HK-2 (cell line): Measurements from ENCODE around the gene CDHR2.

Experiments used
- DNase-seq: peaks from one replicate; pipeline ENCODE4 v3.0.0-alpha.2; 2018; ENCODE audit not compliant: unreplicated experiment

CDHR2 gene, protein sequence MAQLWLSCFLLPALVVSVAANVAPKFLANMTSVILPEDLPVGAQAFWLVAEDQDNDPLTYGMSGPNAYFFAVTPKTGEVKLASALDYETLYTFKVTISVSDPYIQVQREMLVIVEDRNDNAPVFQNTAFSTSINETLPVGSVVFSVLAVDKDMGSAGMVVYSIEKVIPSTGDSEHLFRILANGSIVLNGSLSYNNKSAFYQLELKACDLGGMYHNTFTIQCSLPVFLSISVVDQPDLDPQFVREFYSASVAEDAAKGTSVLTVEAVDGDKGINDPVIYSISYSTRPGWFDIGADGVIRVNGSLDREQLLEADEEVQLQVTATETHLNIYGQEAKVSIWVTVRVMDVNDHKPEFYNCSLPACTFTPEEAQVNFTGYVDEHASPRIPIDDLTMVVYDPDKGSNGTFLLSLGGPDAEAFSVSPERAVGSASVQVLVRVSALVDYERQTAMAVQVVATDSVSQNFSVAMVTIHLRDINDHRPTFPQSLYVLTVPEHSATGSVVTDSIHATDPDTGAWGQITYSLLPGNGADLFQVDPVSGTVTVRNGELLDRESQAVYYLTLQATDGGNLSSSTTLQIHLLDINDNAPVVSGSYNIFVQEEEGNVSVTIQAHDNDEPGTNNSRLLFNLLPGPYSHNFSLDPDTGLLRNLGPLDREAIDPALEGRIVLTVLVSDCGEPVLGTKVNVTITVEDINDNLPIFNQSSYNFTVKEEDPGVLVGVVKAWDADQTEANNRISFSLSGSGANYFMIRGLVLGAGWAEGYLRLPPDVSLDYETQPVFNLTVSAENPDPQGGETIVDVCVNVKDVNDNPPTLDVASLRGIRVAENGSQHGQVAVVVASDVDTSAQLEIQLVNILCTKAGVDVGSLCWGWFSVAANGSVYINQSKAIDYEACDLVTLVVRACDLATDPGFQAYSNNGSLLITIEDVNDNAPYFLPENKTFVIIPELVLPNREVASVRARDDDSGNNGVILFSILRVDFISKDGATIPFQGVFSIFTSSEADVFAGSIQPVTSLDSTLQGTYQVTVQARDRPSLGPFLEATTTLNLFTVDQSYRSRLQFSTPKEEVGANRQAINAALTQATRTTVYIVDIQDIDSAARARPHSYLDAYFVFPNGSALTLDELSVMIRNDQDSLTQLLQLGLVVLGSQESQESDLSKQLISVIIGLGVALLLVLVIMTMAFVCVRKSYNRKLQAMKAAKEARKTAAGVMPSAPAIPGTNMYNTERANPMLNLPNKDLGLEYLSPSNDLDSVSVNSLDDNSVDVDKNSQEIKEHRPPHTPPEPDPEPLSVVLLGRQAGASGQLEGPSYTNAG (N-terminal part only)

GRCh38 chr5:176548967-176549444, at the start of gene CDHR2:
Gene CDHR2, plus strand, starts transcription at chr5:176549342. Its CDS starts 16,011 bp downstream, at chr5:176565353.
- DNase-seq: no peak

- DNase-seq: no peak
These were observed 48.6 kb upstream of the CDHR2 start for GRCh38 chr5:176500511-176500910.

DNA sequence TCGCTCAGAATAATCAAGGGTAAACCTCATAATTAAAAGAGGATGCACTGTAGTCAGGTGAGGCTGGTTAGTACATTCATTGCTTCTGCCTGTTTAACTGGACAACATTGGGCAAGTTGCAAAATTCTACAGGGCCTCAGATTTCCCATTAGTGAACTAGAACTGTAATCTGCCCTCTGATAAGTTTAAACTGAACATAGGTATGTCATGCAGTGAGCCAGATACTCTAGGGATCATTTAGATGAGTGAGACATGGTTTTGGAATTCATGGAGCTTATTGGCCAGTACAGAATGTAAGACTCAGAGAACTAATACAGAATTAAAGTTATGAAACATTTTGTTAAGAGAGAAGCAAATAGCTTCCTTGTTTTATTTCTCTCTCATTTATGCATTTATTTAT, 47.8 kb upstream of the CDHR2 start:
- no peak for DNase-seq

- no peak for DNase-seq
These were observed 45.6 kb upstream of the CDHR2 start for GRCh38 chr5:176503496-176503895.

- no peak for DNase-seq
These were observed 41.2 kb upstream of the CDHR2 start for GRCh38 chr5:176507911-176508310.

- DNase-seq: no peak
These were observed 40.5 kb upstream of the CDHR2 start for GRCh38 chr5:176508603-176509002.

- DNase-seq: no peak
These were observed 35.4 kb upstream of the CDHR2 start for GRCh38 chr5:176513788-176514187.

DNA sequence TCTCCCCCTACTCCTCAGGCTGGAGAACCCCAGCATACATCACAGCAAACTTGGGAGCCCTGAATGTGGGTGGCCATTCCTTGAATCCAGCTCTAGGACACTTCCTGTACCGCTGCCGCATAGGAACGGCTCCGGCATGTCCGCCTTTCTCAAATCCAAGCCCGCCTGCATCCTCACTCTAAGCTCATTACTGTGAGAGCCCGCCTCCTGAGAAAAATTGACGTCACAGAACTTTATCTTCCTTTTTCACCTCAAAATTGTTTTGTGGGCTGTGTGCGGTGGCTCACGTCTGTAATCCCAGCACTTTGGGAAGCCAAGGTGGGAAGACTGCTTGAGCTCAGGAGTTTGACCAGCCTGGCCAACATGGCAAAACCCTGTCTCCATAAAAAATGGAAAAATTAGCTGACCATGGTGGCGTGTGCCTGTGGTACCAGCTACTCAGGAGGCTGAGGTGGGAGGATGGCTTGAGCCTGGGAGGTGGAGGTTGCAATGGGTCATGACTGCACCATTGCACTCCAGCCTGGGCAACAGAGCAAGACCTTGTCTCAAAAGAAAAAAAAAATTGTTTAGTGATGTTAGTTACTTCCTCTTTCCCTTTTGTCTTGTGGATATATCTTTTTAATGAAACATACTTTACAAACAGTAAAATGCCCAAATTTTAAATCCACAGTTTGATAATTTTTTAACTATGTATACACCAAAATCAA, 34.7 kb upstream of the CDHR2 start:
- no peak for DNase-seq

GRCh38 chr5:176515396-176515795, 33.7 kb upstream of the CDHR2 start:
- DNase-seq: no peak

DNA sequence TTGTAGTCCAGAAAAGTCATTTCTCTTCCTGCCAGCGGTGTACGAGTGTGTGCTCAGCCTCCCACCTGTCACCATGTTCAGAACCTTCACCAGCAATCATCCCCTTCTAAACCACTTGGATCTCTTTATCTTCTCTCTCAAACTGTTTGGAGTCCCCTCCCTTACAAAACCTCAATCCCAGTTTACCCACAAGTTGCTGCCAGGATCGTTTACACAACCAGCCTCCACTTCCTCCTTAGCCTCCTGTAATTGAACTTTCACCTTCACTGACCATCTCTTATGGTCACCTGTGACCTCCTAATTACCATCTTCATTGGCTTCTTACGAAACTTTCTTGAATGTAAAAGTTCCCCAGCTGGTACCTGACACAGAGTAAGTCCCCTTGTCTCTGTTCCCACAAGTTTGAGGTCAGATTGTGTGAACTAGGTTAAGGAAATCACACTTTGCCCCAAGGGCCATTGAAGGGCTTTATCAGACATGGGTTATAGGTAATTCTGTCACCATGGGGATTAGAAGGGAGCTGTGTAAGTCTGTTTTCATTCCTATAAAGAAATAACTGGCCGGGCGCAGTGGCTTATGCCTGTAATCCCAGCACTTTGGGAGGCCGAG, 32.0 kb upstream of the CDHR2 start:
- no peak for DNase-seq

- DNase-seq: no peak
These were observed 29.1 kb upstream of the CDHR2 start for GRCh38 chr5:176519810-176520720.

DNA sequence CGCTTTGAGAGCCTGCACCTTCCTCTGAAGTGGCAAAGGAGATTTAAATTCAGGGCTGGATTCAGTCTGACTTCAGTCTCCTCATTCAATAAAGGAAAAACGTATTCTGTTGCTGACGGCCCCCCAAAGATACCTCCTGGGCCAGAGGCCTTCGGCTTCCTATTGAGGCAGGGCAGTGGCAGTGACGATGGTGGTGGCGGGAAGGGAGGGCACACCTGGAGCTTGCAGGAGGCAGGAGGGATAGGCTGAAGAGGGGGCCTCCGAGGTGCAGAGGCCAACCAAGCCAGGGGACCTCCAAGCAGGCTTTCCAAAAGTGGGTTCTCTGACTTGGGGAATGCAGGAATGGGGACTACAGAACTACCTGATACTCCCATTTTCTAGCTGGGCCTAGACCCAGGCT, 27.9 kb upstream of the CDHR2 start:
- no peak for DNase-seq

GRCh38 chr5:176521699-176522263, 27.4 kb upstream of the CDHR2 start:
- no peak for DNase-seq

DNA sequence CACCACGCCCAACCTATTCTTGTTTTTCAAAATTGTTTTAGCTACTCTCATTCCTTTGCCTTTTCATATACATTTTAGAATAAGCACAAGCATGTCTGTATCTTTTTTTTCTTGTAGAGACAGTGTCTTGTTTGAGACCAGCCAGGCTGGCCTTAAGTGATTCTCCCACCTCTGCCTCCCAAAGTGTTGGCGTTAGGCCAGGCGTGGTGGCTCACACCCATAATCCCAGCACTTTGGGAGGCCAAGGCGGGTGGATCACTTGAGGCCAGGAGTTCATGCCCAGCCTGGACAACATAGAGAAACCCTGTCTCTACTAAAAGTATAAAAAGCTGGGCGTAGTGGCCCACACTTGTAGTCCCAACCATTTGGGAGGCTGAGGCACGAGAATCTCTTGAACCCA, 25.0 kb upstream of the CDHR2 start:
- DNase-seq: no peak

- DNase-seq: no peak
These were observed 24.2 kb upstream of the CDHR2 start for GRCh38 chr5:176524987-176525386.

DNA sequence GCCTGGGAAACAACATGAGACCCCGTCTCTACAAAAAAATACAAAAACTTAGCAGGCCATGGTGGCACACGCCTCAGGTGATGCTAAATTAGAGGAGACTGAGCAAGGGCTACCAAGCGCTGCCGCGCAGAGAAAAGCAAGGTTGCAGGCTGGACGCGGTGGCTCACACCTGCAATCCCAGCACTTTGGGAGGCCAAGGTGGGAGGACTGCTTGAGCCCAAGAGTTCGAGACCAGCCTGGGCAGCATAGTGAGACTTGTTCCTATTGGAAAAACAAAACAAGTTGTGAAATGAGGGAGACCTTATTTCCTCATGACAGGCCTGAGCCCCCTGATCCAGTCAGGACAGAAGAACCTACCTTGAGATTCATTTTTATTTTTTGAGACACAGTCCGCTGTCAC, 23.5 kb upstream of the CDHR2 start:
- no peak for DNase-seq

- DNase-seq: no peak
These were observed 22.7 kb upstream of the CDHR2 start for GRCh38 chr5:176526462-176526861.

GRCh38 chr5:176527246-176528222, 21.6 kb upstream of the CDHR2 start:
- no peak for DNase-seq
